Suppressor macrophage (primary cell): ENCODE data around the gene QSOX1.

Source experiments
- DNase-seq, 4 experiments: peaks; one replicate each; pipeline ENCODE4 v3.0.0-alpha.2; 2020 to 2022

Gene QSOX1

DNA sequence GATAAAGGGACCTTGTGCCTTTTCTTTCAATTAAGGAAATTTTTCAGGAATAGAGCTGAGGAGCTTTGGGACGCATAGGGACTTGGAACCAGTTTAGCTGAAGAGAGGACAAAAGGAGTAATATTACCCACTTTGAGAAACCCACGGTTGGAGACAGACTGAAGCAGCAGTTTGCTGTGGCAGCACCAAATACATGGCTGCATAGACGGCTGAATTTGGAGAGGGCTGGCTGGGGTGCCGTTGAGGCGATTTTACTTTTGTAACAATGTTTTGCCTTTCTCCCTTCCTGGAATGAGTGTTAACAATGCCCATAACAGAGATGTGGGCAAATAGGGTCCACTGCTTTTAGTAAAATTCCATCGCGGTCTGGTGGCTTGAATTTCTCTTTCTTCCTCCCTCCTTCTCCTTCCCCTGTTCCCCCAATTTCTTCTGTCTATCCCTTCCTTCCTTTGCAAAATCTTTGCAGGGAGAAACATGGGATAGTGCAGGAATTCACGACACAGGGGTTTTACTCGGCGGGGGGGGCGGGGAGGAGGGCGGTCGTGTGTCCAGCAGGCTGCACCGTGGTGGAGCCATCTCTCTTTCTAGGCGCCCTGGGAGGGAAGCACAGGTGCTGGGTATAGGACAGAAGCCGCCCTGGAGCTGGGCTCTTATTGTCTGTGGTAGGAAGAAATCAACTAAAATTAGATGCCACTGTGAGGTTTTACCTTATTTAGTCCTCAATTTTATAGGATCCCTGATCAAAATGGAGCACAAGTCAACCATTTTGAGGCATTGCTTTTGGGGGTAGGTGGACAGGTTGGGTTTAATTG, 82.2 kb downstream of the QSOX1 start:
- no peak for DNase-seq

DNA sequence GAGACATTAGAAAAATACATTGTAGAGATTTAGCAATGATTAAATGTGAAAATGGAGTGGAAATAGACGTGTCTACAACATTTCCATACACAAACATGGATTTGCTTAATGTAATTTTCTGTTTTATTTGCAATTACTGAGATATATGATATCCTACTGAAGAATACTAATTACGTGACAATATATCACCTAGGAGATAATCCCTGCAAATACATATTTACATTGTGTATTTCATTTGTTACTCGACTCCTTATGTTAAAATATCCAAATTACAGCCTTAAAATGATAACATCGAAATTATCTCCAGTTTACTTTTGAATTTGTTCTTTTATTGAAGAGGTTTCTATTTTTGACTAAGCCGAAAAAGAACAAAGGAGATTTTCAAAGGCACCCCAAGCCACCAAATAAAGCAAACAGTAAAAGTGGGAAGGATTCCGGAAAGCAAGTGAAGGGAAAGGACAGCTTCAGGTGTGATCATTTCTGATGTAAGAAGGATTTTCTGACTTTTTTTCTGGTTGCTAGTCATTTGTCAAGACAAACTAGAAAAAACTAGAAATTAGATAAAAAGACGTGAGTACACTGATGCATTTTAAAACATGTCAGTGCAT, 83.3 kb downstream of the QSOX1 start:
- DNase-seq, result no peak

DNA sequence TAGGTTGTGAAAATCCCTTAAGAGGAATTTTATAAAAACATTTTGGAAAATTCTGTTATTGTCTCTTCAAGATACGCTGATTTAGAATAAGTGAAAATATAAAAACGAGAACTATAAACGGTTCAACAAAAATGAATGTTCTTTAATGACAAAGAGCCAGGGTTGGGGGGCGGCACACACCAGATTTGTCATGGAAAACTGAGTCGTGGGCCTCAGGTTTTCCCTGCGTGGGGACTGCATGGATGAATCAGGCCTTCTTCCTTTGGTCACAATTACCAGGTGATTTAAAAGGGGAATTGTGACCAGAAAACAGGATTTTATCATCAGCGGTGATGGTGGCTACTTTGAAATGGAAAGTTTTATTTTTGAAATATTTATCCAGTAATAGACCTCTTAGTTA, 84.0 kb downstream of the QSOX1 start:
- DNase-seq, result no peak

GRCh38 chr1:180239145-180240096, 84.8 kb downstream of the QSOX1 start:
- no peak for DNase-seq

GRCh38 chr1:180241716-180242544, 87.3 kb downstream of the QSOX1 start:
- DNase-seq, result peak in 3 of 4 experiments; percentile 36 to 51 (median 37)

- no peak for DNase-seq
These were observed 89.0 kb downstream of the QSOX1 start for GRCh38 chr1:180243517-180244221.

DNA sequence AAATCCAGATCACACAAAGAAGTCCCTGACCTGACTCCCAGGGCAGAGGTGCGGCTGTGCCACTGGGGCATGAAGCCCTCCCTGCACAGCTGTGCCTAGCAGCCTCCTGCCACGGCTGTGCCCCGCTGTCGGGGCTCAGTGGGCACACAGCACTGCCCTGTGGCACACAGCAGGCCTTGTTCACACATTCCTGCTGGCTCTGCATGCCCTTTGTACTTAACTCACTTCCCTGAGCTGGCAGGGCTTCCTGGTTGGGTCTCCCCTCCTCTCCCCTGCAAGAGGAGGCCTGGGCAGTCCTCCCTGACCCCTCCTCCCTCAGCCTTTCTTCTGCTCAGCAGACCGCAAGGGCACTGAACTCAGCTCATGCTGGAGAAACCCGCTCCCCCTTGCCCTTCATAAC, 90.2 kb downstream of the QSOX1 start:
- DNase-seq, result no peak

GRCh38 chr1:180246579-180246978, 91.9 kb downstream of the QSOX1 start:
- no peak for DNase-seq

- DNase-seq, result no peak
These were observed 92.4 kb downstream of the QSOX1 start for GRCh38 chr1:180247061-180247460.

GRCh38 chr1:180247580-180247979, 92.9 kb downstream of the QSOX1 start:
- no peak for DNase-seq

DNA sequence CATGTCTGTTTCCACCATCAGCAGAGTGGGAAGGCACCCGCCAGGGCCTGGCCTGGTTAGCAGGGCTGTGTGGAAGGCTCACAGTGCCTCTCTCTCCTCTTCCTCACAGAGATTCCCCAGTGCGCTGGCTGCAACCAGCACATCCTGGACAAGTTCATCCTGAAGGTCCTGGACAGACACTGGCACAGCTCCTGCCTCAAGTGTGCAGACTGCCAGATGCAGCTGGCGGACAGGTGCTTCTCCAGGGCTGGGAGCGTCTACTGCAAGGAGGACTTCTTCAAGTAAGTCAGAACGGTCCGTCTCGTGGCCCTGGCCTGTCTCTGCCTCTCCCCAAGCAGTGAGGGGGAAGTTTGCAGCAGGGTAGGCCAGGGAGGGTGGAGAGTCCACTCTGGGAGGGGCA, 93.5 kb downstream of the QSOX1 start:
- no peak for DNase-seq

- peak in 2 of 4 experiments; percentile 28 to 45 for DNase-seq
These were observed 94.3 kb downstream of the QSOX1 start for GRCh38 chr1:180248731-180249681.

DNA sequence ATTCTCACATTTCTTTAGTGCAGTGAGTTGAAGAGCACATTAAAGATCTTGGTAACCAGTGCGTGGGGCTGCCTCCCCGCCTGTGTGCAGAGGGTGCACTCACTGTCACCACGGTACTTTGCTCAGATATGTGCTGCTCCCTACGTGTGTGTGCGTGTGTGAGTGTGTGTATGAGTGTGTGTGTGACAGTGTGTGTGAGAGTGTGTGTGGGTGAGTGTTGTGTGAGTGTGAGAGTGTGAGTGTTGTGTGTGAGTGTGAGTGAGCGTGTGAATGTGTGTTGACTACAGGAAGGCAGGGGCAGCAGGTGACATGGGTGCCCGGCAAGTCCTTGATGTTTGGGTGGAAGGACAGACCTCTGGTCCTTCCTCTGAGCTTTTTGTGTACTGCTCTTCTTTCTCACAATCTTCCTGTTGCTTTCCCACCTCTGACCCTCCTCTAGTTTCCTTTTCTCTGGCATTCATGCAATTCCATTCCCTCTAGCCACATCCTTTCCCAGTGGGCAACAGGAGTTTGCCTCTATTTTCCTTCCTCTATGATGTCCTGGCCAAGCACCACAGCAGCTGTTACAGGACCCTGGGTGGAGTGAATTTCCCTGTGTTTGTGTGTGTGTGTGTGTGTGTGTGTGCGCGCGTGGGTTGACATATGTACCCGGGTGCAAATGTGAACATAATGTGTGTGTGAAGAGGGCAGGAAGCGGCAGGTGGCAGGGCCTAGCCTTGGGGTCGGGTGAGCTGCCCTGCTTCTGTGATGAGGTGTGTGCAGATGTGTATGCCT, 95.2 kb downstream of the QSOX1 start:
- DNase-seq, result no peak

DNA sequence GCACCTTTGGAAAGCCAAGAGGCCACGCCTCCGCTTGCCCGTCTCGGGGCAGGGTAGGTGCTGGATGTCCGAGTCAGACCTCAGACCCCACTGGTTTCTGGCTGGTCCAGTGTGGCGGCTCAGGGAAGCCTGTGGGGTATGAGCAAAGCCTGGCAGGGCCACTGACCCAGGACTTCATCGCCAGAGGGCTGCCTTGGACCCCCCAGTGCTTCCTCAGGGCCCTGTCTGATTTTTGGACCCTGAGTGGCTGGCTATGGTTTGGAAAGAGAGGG, 95.8 kb downstream of the QSOX1 start:
- no peak for DNase-seq

DNA sequence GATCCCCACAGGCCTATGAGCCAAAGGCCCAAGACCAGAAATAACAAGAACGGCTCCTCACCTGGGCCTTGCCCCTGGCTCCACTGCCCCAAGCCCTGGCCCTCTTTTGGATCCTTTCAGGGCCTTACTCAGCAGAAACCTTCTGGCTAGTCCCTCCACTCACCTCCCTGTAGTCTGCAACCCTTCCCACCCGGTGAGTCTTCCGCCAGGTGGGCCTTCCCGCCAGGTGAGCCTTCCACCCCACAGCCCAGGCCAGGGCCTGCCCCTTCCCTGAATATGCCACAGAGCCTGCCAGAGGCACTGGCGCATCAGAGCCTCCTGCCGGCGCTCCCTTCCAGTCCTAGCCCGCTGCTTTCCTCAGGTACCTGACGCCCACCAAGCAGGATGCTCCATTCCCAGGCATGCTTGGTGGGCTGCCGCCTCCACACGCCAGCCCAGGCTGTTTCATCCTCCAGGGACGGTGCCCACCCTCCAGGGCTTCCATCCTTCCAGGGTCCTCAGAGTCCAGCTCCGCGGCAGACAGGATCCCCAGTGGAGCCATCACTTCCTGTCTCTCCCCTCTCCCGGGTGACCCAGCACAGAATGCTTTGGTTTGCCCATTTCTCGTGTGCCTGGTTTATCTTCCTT, 96.3 kb downstream of the QSOX1 start:
- no peak for DNase-seq

DNA sequence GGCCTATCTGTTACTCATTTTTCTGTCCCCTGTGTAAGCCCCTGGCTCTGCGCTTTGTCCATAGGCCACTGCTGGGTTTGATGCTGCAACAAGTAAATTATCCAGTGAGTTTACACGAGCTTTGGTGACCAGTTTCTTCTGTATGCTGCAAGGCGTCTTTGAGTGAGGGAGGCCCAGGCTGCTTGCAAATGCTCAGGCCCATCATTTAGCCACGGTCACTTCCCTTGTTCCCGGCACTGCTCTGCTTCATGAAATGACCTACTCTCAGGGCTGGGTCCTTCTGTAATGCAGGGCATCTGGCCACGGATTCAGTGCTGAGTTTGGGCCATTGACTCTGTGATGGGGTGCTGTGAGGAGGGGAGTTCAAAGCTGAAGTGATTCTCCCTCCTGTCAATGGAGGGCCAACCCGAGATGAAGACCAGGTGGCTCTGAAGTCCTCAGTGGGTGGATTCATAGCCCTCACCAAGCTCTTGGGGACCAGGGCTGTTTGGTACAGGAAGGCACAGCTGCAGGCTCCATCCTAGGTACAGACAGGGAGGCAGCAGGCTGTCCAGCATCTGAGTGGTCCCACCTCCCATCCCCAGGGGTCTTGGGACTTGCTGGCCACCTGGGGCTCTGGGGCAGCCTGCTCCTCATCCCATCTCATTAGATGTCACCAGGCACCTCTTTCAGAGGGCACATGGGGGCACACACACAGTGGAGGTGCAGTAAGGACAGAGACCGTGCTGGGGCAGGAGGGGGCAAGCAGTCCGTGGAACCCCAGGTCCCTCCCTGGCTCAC, 97.0 kb downstream of the QSOX1 start:
- DNase-seq, result no peak

DNA sequence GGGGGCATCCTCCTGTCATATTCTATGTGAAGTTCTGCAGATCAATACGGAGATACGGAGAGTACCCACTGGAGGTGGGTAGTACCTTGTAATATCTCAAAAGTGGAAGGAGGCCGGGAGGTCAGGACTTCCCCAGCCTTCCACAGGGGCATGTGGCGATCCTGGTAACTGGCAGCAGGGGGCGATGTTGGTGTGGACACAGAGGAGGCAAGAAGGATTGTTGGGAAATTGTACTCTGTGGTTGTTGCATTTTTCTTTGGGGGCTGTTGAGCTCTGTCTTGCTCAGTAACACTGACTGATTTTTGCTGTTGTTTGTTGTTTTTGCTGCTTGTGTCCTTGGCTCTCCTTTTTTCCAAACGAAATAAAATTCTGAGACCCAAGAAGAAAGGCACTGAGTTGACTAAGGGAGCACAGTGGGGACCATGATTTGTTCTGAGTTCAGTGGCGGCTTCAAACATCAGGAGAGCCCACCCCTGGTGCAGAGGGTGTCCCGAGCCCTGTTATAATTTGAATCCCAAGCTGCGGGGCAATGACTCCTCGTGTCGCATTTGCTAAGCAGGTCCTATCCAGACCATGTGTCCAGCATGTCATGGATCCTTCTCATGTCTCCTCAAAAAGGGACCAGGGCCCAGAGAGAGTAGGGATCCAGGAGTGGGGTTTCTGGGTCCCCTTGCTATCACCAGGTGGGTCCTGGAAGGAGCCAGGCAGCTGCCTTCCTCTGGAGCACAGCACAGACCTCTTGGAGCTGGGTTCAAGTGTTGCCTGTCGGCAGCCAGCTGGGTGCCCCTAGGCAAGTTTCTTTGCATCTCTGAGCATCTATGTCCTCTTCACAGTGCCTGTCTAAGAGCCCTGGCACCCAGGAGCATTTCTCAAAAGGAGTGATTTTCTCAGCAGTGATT, 98.2 kb downstream of the QSOX1 start:
- peak; percentile 86 to 94 (median 92) for DNase-seq
